Heart left ventricle (tissue), 16 donors: Measurements from ENCODE around the gene ZNRD2. TPM values are rescaled to one million over a fixed set of nuclear protein-coding genes. Genes with fewer than 3 reads are reported as not detected.

ENCODE experiments used
- ATAC-seq, 4 donors: fragments of 200-7000 bp; cut with Tn5 transposase; one replicate each; pipeline ENCODE4 v1.9.1; 2020 to 2022; ENCODE audit warnings: moderate library complexity in 4 of 4, mild to moderate bottlenecking in 3 of 4, moderate number of reproducible peaks in 1 of 4
- DNase-seq, 5 donors: peaks; one replicate each; pipeline ENCODE4 v3.0.0-alpha.2; 2020
- H3K27ac ChIP-seq, 12 donors: fragments of 200-600 bp; sonication (generic) in 4 of 12; one replicate each; pipeline versions ENCODE4 v1.5.0 to v1.8.0; 2016 to 2022; ENCODE audit warnings: mild to moderate bottlenecking in 2 of 12
- H3K27me3 ChIP-seq, 9 donors: fragments of 200-600 bp; sonication (generic) in 2 of 9; one replicate each; pipeline versions ENCODE4 v1.5.1 to v1.8.0; 2016 to 2022; ENCODE audit warnings: mild to moderate bottlenecking in 3 of 9
- H3K36me3 ChIP-seq, 9 donors: fragments of 200-600 bp; sonication (generic) in 2 of 9; one replicate each; pipeline versions ENCODE4 v1.5.0 to v1.8.0; 2018 to 2022; ENCODE audit warnings: mild to moderate bottlenecking in 2 of 9
- H3K4me1 ChIP-seq, 12 donors: fragments of 200-600 bp; sonication (generic) in 4 of 12; one replicate each; pipeline versions ENCODE4 v1.5.0 to v1.8.0; 2016 to 2022; ENCODE audit warnings: mild to moderate bottlenecking in 3 of 12
- H3K4me3 ChIP-seq, 12 donors: fragments of 200-600 bp; sonication (generic) in 4 of 12; one replicate each; pipeline versions ENCODE4 v1.5.0 to v1.8.0; 2017 to 2022; ENCODE audit warnings: mild to moderate bottlenecking in 9 of 12, moderate library complexity in 4 of 12
- H3K9me3 ChIP-seq, 12 donors: fragments of 200-600 bp; sonication (generic) in 4 of 12; one replicate each; pipeline versions ENCODE4 v1.5.0 to v1.8.0; 2016 to 2022; ENCODE audit warnings: mild to moderate bottlenecking in 1 of 12
- CTCF ChIP-seq, 12 donors: fragments of 200-600 bp; sonication (generic) in 4 of 12; IDR thresholded peaks; one replicate each; pipeline versions ENCODE4 v1.5.0 to v1.8.0; 2018 to 2022; ENCODE audit warnings: antibody characterized with exemption in 12 of 12, mild to moderate bottlenecking in 5 of 12
- POLR2A ChIP-seq, 2 donors: fragments of 450-650 bp; IDR thresholded peaks; one replicate each; pipeline ENCODE4 v1.6.1; 2017; ENCODE audit warnings: antibody characterized with exemption in 2 of 2, mild to moderate bottlenecking in 2 of 2, moderate library complexity in 2 of 2
- WGBS, 4 donors: extraction: QIAGEN DNeasy Blood & Tissue Kit in 2 of 4; methylation state at CpG; one replicate each; pipeline versions ENCODE4 v1.1.5 to v1.1.7; 2013 to 2018; 5-methylcytosine and 5-hydroxymethylcytosine counted together
- intact Hi-C, 10 donors: fragments of 100-400 bp; cut with DNase I; formaldehyde crosslinking; loops; one replicate each; pipeline versions ENCODE4 v1.11.1 to v1.14.2; 2022
- polyA plus RNA-seq, 2 donors: library from polyadenylated mRNA; stranded (reverse); fragments of 200-250 nt; gene quantifications; one replicate each; pipeline ENCODE4 v1.2.3, GENCODE V29; 2013
- total RNA-seq, 9 donors: library from RNA; depleted of rRNA in 2 of 9; stranded (reverse); fragments of >200 nt in 2 of 9; fragmentation: NEBNext Ultra II Directional in 3 of 9; extraction: Animal tissue kit (Norgen Biotek cat#: 25700) in 3 of 9; gene quantifications; one replicate each; pipeline versions ENCODE4 v1.1.0 to v1.2.4, GENCODE V29; 2016 to 2023
- donor health status: ischemic (EF 13 %, LVEDD 7.1; RV severe dilation, severe dysfunction).
- donor health status: healthy with polysubstance abuse.
- donor health status: DM: no; HTN: yes; CAD: no.
- donor health status: DM: no; HTN: no; CAD: no.
- donor health status: ischemic (EF 25% LVEDD 6.9; RV normal size, moderate dysfunction).
- donor health status: ischemic (EF 25% LVEDD 5.7; RV mildly dilated, moderate dysfunction).
- donor health status: healthy.
- donor health status: DM: yes; HTN: yes; CAD: no.
- donor health status: ischemic (EF 35%, LVEDD 5.7; RV mildly dilated, moderate dysfunction).
- donor health status: nonischemic (EF 11% LVEDD 7.7; RV severe dilation, severe dysfunction).
- donor health status: DM: yes; HTN: yes; CAD: no.
- donor health status: PGD.
- donor health status: ischemic (EF 29% LVEDD 5.4; RV normal size, mild dysfunction).
- donor health status: nonischemic (EF 23%, LVEDD 6.1; RV moderate dilation, normal function).

ZNRD2 gene
- total and polyA plus RNA-seq, 11 donors: 23.2 to 101 (median 35.7) TPM

GRCh38 chr11:65532388-65533064, 37.8 kb upstream of the ZNRD2 start:
- WGBS, 4 donors: 83 to 89% (median 88%) methylated on average over 13 to 15 of the region's 15 CpGs
- peaks cover 0 to 13% (median 0%) of the 10 kb centered on the region in 12 donors for H3K4me1 ChIP-seq
- no peak overlapping the region for H3K4me3 ChIP-seq
- intact Hi-C loops: no loop called here
- no peaks in the 10 kb centered on the region for H3K27me3 ChIP-seq
- no peaks in the 10 kb centered on the region for H3K9me3 ChIP-seq
- no peak overlapping the region for H3K27ac ChIP-seq
- DNase-seq (no peak), ATAC-seq (no peak)
- peaks cover 2 to 97% (median 80%) of the 10 kb centered on the region in 9 donors for H3K36me3 ChIP-seq
- TF ChIP-seq POLR2A (IDR thresholded peaks at IDR 0.05) (no peak), CTCF (IDR thresholded peaks at IDR 0.05) (no peak)

GRCh38 chr11:65535102-65535501, 35.2 kb upstream of the ZNRD2 start:
- H3K36me3 ChIP-seq: peaks cover 2 to 92% (median 83%) of the 10 kb centered on the region in 9 donors
- 85 to 91% (median 87%) methylated on average over 9 of the region's 9 CpGs for WGBS, 4 donors
- H3K4me1 ChIP-seq: peaks cover 0 to 8% (median 7%) of the 10 kb centered on the region in 12 donors
- no peak overlapping the region for H3K27ac ChIP-seq
- H3K4me3 ChIP-seq: no peak overlapping the region
- H3K9me3 ChIP-seq: no peaks in the 10 kb centered on the region
- intact Hi-C loops: loop anchor here in 2 of 10 donors (5.0 kb wide), 2 partner anchors 57 to 62 kb away; partner anchors contain the start of gene KCNK7 (in 1 of the 2)
- no peak for TF ChIP-seq POLR2A (IDR thresholded peaks at IDR 0.05)
- no peak for TF ChIP-seq CTCF (IDR thresholded peaks at IDR 0.05)
- ATAC-seq: no peak
- H3K27me3 ChIP-seq: no peaks in the 10 kb centered on the region
- DNase-seq: no peak

GRCh38 chr11:65536412-65537295, 33.6 kb upstream of the ZNRD2 start:
- Histone ChIP-seq H3K36me3 (peaks cover 1 to 77% (median 67%) of the 10 kb centered on the region in 9 donors), H3K4me3 (no peak overlapping the region), H3K9me3 (no peaks in the 10 kb centered on the region), H3K27me3 (no peaks in the 10 kb centered on the region), H3K27ac (no peak overlapping the region), H3K4me1 (peaks cover 0 to 23% (median 18%) of the 10 kb centered on the region in 12 donors)
- TF ChIP-seq CTCF (IDR thresholded peaks at IDR 0.05) (no peak), POLR2A (IDR thresholded peaks at IDR 0.05) (no peak)
- no peak for ATAC-seq
- no peak for DNase-seq
- WGBS, 4 donors: 79 to 89% (median 84%) methylated on average over 6 to 12 of the region's 12 CpGs
- intact Hi-C loops: loop anchor here in 2 of 10 donors (5.0 kb wide), 2 partner anchors 56 to 61 kb away; partner anchors contain the start of gene KCNK7 (in 1 of the 2)

GRCh38 chr11:65537296-65537597, 33.0 kb upstream of the ZNRD2 start:
- Histone ChIP-seq H3K4me1 (peaks cover 0 to 28% (median 20%) of the 10 kb centered on the region in 12 donors), H3K4me3 (no peak overlapping the region), H3K27ac (no peak overlapping the region), H3K27me3 (no peaks in the 10 kb centered on the region), H3K36me3 (peaks cover 0 to 72% (median 61%) of the 10 kb centered on the region in 9 donors), H3K9me3 (no peaks in the 10 kb centered on the region)
- ATAC-seq (no peak), DNase-seq (no peak)
- TF ChIP-seq POLR2A (IDR thresholded peaks at IDR 0.05) (no peak), CTCF (IDR thresholded peaks at IDR 0.05) (no peak)
- intact Hi-C loops: loop anchor here in 2 of 10 donors (5.0 kb wide), 2 partner anchors 55 to 60 kb away; partner anchors contain the start of gene KCNK7 (in 1 of the 2)
- WGBS, 4 donors: 79 to 100% (median 92%) methylated on average over 1 to 2 of the region's 2 CpGs
